ENCODE data around the gene GAREM1.

Gene GAREM1

GRCh38 chr18:32459361-32460101, 11.2 kb downstream of the GAREM1 start:
- DNase-seq (ENCODE audit: low spot score) = no peak

DNA sequence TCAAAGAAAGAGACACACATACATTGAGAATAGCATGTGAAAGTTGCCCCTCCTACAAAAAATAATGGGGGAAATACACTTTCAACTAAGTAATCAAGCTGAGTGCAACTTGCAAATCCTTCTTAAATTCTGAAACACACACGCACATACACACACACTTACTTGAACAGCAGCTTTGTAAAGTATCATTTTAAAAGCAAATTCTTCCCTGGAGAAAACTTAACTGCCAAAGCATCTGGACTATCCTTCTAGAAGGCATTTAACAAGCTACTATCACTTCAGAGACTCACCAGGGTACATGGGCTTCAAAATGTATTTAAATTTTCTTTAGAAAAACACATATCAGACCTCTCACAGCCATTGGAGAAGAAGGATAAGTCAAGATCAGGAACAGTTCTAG, 15.3 kb downstream of the GAREM1 start:
- no peak for DNase-seq (ENCODE audit: low spot score)

DNA sequence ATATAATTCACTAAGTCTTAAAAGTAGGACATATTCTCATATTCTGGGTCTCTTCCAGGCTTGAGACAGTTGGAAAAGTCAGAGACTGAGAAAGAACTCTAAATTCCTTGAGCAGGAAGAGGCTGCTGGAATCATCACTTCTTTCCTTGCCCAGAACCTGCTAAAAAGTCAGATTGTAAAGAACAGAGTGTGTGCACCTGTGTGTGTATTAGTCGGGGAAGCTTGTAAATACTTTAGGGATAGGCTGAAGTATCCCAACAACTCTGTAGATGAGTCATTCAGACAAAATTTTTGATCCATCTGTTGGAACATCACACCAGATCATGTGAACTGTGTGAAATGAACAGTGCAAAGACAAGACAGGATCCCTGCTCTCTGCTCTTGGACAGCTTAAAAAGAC, 16.1 kb downstream of the GAREM1 start:
- peak; percentile 15 for DNase-seq (ENCODE audit: low spot score)

GRCh38 chr18:32450874-32451273, 19.8 kb downstream of the GAREM1 start:
- no peak for DNase-seq (ENCODE audit: low spot score)

- no peak for DNase-seq (ENCODE audit: low spot score)
Measured at GRCh38 chr18:32450026-32450691, 20.5 kb downstream of the GAREM1 start.

DNA sequence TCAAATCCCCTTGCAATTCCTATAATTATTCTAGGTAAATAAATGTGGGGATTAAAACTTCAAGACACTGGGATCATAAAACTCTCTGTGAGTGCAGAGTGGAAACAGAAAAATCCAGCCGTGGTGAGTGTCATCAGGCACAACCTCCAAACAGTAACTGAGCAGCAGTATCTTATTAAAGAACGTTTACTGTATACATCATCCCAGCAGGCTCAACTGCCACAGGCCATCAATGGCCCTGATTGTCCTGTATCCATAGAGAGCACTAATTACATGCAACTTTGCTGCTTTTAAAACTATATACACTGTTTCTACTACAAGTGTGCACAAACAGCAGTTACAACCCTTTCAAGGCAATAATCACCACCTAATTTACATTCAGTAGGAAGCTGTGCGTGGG, 23.9 kb downstream of the GAREM1 start:
- no peak for DNase-seq (ENCODE audit: low spot score)

DNA sequence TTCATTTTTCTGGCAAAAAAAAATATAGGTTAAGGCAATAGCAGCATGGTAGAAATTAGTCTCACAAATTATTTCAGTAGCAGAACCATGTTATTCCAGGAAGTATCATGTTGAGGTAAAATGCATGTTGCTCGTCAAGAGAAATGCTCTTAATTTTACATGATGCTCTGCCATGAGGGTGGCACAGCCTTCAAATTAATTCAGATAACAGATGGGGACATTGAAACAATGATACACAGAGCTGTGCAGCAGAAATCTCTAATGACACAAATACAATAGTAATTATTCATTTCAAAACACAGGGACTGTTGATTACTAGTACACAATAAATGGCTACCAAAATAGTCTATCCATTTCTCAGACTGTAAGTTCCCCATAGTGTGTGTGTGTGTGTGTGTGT, 24.8 kb downstream of the GAREM1 start:
- DNase-seq (ENCODE audit: low spot score) = no peak

DNA sequence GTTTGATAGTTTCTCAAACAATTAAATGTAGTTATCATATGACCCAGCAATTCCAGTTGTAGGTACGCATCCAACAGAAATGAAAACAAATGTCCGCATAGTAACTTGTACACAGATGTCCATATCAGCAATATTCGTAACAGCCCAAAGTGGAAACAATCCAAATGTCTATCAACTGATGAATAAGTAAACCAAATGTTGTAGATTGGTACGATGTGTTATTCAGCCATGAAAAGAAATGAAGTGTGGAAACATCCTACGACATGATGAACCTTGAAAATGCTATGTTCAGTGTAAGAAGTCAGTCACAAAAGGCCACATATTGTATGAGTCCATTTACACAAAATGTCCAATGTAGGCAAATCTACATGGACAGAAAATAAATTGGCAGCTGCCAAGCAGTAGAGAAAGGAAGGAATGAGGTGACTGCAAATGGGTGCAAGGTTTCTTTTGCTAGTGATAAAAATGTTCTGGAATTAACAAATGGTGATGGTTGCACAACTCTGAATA, 26.9 kb downstream of the GAREM1 start:
- no peak for DNase-seq (ENCODE audit: low spot score)

- DNase-seq (ENCODE audit: low spot score) = no peak
Measured at GRCh38 chr18:32443033-32443705, 27.5 kb downstream of the GAREM1 start.

- no peak for DNase-seq (ENCODE audit: low spot score)
Measured at GRCh38 chr18:32442575-32442974, 28.1 kb downstream of the GAREM1 start.

DNA sequence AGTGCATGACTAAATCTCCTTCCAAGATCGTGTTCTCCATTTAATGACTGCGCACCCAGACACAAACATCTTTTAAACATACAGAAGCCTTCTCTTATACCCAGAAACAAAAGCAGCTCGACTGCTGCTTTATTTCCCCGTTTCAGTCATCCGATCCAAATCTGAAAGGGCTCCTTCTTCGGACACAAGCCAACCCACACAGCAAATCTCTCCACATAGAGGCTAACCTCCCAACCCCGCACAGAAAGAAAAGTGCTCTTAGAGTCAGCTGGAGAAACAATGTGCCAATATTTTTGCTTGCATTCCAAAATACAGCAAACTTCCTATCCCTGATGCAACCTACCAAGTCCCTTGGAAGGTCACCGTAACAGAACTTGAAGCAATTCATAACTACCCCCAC, 29.1 kb downstream of the GAREM1 start:
- no peak for DNase-seq (ENCODE audit: low spot score)

GRCh38 chr18:32440518-32440917, 30.2 kb downstream of the GAREM1 start:
- no peak for DNase-seq (ENCODE audit: low spot score)

DNA sequence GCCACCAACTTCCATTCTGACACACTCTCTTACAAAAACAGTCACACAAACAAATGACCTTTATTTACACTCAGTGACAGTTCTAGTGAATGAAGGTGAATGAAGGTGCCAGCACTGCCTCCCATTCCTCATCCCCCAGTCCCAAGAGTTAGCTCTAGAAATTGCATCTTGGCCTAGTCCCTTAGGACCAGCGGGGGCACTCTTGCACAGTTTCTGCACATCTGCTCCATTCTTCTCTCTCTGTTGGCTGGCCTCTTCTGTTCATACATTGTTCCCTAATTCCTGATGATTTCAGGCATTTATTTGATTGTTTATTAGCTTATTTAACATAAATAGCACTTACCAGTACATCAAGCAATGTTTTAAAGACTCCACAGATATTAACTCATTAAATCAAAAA, 30.9 kb downstream of the GAREM1 start:
- DNase-seq (ENCODE audit: low spot score) = no peak

DNA sequence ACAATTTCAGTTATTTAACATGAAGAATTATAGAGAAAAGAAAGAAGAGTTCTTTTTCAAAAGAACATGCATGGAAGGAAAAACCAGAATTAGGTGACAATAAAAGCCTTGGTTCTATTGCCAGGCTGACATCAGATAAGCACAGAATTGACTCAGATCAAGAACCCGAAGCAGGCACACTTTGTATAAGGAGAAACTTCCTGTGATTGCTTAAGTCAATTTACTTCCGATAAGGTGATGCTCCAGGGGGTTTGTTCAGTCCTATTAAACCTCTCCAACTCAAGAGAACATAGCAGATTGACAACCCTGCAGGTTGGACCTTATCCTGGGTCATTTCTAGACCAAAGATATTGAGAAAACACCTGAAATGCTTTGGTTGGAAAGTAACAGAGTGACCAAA, 31.4 kb downstream of the GAREM1 start:
- DNase-seq (ENCODE audit: low spot score) = no peak

DNA sequence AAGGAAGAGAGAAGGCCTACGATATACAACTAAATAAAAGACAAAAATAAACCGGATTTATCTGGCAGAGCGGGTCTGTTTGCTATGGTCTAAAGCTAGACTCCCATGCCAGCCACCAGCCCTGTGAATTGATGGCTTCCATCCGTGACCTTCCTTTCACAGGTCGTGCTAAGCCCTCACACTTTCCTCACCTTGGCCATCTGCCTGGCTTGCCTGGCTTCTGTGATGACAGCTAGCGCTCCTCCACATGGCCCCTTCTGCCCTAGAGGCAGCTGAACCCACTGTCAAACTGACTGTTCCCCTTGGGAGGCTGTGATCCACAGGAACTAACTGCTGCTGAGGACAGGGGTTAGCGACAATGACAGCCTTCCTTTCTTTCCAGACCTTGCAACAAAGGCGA, 32.5 kb downstream of the GAREM1 start:
- no peak for DNase-seq (ENCODE audit: low spot score)

- DNase-seq (ENCODE audit: low spot score) = no peak
Measured at GRCh38 chr18:32437100-32437834, 33.4 kb downstream of the GAREM1 start.

- DNase-seq (ENCODE audit: low spot score) = no peak
Measured at GRCh38 chr18:32435631-32436500, 34.8 kb downstream of the GAREM1 start.

- DNase-seq (ENCODE audit: low spot score) = no peak
Measured at GRCh38 chr18:32431753-32432152, 38.9 kb downstream of the GAREM1 start.

DNA sequence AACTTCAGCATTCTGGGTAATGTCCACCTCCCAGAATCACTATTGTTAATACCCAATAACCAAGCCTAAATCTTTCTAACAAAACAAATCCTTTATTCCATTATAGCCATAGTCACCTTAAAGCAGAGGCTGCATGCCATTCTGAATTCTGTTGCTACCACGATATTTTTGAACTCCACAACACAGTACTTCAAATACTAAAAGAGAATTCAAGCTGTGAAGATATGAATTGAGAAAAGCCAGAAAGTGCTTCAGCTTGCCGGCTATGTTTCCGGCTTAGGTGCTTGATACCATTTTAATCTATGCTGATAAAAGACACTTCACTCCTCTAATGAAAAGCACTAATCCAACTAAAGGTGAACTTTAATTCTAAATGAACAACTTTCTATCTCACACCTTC, 41.3 kb downstream of the GAREM1 start:
- DNase-seq (ENCODE audit: low spot score) = no peak

DNA sequence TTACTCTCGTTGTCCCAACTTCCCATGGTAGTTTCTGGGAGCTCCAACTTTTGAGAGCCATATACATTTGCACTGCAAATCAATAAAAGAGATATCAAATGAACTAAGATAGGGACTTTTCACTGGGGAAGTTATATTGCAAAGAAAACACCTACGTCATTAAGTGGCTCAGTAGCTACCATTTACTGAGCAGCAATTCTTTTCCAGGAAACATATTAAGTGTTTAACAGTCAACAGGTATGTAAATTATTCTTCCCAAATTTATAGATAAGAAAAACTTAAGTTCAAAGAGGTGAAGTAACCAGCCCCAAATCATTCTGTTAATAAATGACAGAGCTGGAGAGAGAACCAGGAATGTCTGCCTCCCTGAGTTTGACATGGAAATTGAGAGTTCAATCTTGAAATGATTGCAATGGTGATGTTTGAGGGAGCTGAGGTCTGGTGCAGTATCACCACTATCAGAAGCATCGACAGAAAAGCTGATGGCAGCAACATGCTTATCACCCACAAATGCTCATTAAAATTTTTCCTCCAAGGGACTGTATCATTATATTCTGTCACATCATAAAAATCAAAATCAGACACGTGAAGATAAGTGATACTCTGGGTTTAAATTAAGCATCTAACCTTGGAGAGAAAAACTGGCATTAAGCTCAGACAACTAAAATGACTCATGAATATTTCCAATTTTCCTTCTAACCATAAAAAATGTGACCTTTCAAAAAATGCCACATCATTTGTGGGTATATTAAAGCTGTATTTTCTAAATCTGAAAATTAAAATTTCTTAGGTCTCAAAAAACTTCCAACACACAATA, 43.4 kb downstream of the GAREM1 start:
- DNase-seq (ENCODE audit: low spot score) = peak; percentile 36

GRCh38 chr18:32425466-32425865, 45.2 kb downstream of the GAREM1 start:
- DNase-seq (ENCODE audit: low spot score) = peak; percentile 18
